ENCODE measurements around the gene VMP1.

DNA sequence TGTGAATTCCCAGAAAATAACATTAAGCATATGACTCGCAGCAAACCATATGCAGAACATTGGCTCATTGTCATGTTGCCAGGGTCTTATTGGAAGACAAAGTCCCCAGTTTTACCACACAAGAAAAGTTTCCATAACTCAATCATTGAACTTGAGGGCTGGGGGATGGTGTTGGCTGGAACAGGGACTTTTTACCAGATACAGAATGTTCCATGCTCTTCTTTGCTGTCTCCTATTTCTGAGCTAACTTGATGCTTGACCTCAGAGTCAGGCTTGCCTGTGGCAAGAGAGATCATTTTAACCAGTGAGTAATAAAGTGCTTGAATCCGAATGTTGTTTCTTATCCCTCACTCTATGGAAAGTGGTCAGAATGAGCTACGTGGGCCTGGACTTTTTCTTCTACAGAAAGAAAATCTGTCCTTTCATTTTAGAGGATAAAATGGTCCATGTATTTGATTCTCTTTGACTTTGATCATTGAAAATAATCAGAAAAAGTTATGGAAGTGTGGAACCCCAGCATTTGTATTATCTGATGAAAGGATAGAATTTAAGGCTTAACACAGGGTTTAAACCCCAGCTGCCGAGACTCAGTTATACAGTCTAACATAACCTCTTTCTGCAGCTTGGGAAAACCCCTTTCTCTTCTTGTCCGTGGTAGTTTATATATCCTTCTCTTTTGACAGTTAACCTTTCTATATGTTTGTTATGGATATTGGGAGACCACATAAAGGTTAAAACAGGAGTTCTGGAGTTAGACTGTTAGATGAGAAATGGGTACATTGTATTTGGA, 118.3 kb downstream of the VMP1 start:
- TF ChIP-seq, protein P1, sequence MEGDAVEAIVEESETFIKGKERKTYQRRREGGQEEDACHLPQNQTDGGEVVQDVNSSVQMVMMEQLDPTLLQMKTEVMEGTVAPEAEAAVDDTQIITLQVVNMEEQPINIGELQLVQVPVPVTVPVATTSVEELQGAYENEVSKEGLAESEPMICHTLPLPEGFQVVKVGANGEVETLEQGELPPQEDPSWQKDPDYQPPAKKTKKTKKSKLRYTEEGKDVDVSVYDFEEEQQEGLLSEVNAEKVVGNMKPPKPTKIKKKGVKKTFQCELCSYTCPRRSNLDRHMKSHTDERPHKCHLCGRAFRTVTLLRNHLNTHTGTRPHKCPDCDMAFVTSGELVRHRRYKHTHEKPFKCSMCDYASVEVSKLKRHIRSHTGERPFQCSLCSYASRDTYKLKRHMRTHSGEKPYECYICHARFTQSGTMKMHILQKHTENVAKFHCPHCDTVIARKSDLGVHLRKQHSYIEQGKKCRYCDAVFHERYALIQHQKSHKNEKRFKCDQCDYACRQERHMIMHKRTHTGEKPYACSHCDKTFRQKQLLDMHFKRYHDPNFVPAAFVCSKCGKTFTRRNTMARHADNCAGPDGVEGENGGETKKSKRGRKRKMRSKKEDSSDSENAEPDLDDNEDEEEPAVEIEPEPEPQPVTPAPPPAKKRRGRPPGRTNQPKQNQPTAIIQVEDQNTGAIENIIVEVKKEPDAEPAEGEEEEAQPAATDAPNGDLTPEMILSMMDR (conservative IDR thresholded peaks at IDR 0.05; ENCODE audit: low read depth, low read length), result no peak
- no peak for TF ChIP-seq EZH2 (IDR thresholded peaks at IDR 0.05; ENCODE audit: borderline replicate concordance, low read depth, low read length, poor library complexity, severe bottlenecking)

Measured in A673 (cell line).